Measurements from ENCODE around the gene NUBP2. TPM values are rescaled to one million over a fixed set of nuclear protein-coding genes. Genes with fewer than 3 reads are reported as not detected.
A peak's percentile ranks its signal among the peaks of the same experiment; 100 is the strongest.
"Not testable (repeated sequence)": the region's sequence is repeated elsewhere in the genome, so short reads cannot be mapped to it uniquely, and the experiment has no call there.

The NUBP2 gene
- total RNA-seq, 1 experiment from 2014 or later: 128 TPM

DNA sequence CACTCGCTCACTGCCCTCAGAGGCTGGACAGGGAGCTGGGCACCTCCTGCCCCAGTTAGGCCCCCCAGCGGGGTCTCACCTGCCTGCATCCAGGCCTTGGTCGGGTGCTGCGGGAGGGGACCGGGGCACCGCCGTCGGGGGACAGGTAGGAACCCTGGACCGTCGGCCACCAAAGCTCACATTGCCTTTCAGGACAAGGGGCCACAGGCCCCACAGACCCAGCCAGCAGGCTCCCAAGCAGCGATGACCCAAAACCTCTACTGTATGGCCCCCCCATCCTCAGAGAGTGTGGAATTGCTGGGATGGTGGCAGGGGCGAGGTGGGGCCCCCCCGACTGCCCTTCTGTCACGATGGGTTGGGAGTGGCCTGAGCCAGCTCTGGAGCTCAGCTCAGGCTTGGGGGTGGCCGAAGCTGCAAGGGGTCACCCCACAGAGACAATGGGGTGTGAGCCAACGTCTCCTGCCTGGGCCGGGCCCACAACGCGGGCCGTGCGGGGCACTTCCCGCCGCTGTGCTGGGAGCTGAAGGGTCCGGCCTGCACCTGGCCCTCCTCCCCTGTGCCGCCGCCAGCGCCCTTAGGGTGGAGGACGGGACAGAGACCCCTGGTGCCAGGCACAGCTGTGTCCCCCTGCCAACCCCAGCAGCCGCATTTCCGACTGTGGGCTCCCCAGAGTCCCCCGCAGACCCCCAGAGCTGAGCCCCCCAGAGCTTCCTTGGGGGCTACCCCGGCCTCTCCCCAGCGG is 10.2 kb downstream of the NUBP2 start:
- in situ Hi-C loops (cut with HindIII; ENCODE audit: low sequenced_read_pairs): no loop called here
- no peak for DNase-seq (ENCODE audit: low spot score)

DNA sequence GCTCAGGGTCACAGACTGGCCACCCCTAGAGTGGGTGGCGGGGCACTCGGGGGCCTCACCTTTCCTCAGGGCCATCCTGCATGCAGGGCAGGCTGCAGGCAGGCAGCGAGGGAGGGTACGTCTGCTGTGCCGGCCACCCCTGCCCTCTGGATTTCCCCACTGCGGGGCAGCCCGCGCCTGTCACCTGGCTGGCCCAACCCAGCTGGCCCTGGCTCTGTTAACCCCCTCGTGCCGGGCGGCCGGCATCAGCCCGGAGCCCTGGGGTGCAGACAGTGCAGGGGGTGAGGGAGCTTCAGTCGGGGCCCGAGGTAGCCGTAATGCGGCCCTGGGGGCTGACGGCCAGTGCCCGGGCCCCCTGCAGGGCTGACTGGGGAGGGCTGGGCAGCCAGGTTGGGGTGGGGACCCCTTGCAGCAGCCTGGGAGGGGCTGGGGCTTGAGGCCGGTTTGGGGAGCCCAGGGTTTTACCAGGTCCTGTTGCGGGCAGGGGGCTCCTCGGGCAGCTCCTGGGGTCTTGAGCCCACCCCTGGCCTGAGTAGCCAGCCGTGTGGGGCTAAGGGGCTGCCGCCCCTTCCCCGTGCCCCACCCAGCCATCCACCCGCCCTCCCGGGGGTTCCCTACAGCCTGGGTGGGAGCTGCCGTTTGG is 10.9 kb downstream of the NUBP2 start, which contains the start of gene IGFALS:
Gene IGFALS, minus strand, starts transcription at position 128 of the 643 bp plus-strand sequence. Its CDS starts 53 bp downstream, at position 75.
- no peak for DNase-seq (ENCODE audit: low spot score)
- in situ Hi-C loops (cut with HindIII; ENCODE audit: low sequenced_read_pairs): no loop called here

DNA sequence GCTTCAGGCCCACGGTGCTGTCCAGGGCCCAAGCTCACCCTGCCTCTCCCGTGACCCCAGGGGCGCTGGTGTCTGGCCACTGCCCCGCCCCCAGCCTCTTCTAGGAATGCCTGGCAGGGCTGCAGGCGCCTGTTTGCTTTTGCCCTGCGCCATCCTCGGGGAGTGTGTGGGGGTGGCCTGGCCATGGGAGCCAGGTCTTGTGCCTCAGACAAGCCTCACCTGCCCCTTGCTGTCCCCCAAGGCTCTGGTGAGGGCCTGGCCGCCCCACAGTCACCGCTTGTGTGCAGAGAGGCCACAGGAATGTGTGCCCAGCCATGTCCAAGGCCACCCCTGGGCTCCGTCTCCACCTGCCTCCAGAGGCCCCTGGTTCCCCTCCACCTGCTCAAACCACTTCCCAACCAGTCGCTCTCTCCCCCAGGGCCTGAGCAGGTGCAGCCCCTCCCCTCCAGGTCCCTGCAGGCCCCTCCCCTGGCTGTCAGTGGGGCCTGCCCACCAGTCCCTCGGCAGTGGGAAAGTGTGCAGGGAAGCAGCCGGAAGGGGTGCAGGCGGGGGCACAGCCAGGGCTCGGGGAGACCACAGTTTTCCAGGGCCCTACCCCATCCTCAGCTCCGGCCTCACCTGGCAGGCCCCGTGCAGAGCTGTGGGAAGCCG is 11.6 kb downstream of the NUBP2 start:
- in situ Hi-C loops (cut with HindIII; ENCODE audit: low sequenced_read_pairs): no loop called here
- DNase-seq (ENCODE audit: low spot score): no peak

DNA sequence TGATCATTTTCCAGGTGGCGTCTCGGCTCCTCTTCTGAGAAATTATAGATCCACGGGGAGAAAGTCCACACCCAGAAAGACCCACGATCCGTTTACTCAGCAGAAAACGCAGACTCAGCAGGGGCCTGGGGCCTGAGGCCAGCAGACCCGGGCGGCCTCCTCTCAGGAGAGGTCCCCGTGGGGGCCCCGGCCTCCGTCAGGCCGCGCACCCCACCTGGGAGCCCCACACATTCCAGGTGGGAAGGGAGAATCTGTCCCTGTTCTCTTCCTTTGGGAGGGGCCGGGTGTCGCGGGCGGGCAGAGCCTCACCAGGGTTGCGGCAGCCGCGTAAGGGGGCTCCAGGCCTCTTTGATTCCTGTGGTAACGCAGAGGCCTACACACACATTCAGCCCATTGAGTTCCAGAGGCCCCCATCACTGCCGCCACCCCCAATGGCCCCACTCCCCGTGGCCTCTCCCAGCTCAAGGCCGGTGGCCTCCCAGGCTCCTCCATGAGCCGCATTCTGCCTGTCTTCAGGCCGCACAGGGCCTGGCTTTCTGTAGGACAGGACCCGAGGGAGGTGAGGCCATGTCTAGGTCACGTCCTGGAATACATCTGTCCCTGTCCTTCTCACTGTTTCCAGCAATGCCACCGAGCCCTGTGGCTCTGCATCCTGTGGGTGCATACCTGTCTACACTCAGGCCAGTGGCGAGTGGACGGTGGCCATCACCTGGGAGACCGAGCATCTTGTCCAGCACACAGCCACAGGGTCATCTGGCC is 12.3 kb downstream of the NUBP2 start:
- in situ Hi-C loops (cut with HindIII; ENCODE audit: low sequenced_read_pairs): no loop called here
- no peak for DNase-seq (ENCODE audit: low spot score)

DNA sequence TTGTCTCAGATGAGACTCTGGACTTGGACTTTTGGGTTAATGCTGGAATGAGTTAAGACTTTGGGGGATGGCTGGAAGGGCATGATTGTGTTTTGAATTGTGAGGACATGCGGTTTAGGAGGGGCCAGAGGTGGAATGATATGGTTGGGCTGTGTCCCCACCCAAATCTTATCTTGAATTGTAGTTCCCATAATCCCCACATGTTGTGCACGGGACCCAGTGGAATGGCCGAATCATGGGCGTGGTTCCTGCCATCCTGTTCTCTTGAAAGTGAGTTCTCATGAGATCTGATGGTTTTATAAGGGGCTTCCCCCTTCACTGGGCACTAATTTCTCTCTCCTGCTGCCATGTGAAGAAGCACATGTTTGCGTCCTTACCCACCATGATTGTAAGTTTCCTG is 16.5 kb downstream of the NUBP2 start:
- DNase-seq (ENCODE audit: low spot score); in situ Hi-C loops (cut with HindIII; ENCODE audit: low sequenced_read_pairs): not testable (repeated sequence)

DNA sequence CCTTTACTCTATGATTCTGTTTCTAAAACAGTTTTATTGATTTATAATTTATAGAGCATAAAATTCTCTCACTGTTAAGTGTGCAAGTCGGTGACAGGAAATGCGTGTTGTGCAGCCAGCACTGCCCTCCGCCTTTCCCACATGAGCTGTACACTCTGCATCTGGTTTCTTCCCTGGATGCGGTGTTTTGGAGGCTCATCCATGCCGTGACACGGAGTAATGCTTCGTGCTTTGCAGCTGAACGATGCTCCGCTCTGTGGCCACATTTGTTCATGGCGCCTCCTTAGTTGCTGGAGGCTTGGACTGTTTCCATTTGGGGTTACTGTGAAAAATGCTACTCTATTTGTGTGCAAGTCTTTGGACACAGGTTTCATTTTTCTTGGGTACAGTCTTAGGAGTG is 17.9 kb downstream of the NUBP2 start:
- DNase-seq (ENCODE audit: low spot score): no peak
- in situ Hi-C loops (cut with HindIII; ENCODE audit: low sequenced_read_pairs): no loop called here

DNA sequence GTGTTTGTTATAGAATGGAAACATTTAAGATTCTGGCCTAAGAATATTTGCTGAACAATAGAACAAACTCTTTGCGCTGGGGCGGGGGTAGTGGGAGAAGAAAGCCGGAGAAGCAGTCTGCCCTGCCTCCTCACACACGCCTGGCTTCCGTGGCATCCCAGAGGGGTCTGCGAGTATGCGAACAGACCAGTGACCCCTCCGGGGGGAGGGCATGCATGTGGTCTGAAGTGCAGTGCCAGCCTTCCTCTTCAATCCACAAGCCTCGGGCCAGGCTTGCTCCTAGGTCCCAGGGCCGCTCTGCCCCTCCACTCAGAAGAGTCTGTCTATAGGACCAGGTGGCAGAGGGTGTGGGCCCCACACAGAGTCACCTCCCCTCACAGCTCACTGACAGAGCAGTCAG is 24.9 kb downstream of the NUBP2 start:
- no peak for DNase-seq (ENCODE audit: low spot score)
- in situ Hi-C loops (cut with HindIII; ENCODE audit: low sequenced_read_pairs): no loop called here

DNA sequence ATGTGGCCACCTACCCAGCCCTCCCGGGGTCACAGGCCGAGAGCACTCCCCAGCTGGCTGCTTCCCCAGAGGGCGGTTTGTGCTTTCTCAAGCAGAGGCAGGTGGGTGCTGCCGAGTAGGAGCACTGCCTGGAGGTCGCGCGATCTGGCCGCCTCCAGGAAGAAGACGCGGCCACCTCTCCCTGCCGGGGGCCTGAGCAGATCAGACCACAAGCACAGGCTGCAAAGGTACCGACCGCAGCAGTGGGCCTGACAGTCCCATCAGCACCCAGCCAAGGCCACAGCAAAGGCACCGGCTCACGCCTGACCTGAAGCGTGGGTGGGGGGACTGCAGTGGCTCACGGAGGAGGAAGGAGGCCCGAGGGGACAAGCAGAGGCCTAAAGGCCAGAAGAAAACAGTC is 25.9 kb downstream of the NUBP2 start:
- DNase-seq (ENCODE audit: low spot score): no peak
- in situ Hi-C loops (cut with HindIII; ENCODE audit: low sequenced_read_pairs): no loop called here

DNA sequence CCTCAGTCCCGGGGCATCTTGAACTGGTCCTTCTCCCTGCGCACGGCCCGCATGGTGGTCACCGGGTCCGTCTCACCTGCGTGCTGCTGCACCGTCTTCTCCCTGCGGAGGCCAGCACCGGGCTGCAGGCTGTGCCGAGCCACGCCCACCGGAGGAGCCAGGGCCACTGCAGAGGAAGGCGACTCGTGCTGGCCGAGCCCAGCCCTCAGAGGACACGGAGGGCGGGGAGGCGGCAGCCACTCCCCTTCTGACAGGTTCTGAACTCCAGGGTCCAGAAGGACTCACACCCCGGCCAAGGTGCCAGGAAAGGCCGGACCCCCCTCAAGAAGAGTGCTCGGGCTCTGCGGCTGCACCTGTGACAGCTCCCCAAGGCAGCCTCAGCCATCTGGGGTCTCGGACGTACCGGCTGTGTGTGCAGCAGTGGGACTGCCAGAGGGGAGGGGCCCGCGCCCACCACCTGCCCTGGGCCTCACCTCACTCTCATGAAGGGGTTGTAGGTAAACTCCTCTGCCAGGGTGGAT is 26.6 kb downstream of the NUBP2 start:
- in situ Hi-C loops (cut with HindIII; ENCODE audit: low sequenced_read_pairs): no loop called here
- no peak for DNase-seq (ENCODE audit: low spot score)

DNA sequence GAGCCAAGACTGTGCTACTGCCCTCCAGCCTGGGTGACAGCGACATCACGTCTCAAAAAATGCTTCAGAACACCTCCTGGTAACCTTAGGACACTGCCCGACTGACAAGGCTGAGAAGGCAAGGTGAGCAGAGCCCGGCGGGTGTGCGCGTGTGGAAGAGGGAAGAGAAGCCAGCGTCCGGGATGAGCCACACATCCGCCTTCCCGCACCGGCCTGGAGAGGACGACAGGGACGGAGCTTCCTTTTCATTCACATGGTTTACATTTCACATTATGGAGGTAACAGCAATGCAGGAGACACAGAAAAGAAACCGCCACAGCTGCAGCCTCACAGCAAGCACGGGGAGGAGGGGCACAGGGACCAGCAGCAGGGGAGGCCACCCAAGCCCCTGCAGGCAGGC is 27.3 kb downstream of the NUBP2 start:
- no peak for DNase-seq (ENCODE audit: low spot score)
- in situ Hi-C loops (cut with HindIII; ENCODE audit: low sequenced_read_pairs): no loop called here

DNA sequence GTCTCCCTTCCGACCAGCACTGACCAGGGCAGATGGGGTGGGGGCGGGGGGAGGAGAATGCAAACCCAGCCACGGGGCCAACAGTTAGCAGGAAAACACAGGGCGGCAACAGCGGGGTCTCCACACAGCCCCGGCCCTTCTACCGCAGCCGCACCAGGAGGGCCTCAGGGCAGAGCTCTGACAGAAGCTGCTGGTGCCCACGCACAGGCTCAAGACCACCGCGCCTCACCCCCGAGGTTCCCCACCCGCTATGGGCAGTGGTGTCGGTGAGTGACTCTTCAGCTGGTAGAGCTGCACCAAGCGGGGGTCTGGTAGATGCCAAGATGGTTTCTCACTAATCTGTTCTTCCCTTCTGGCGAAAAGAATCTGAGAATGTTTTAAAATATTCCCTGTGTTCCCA is 27.8 kb downstream of the NUBP2 start:
- DNase-seq (ENCODE audit: low spot score): no peak
- in situ Hi-C loops (cut with HindIII; ENCODE audit: low sequenced_read_pairs): no loop called here

DNA sequence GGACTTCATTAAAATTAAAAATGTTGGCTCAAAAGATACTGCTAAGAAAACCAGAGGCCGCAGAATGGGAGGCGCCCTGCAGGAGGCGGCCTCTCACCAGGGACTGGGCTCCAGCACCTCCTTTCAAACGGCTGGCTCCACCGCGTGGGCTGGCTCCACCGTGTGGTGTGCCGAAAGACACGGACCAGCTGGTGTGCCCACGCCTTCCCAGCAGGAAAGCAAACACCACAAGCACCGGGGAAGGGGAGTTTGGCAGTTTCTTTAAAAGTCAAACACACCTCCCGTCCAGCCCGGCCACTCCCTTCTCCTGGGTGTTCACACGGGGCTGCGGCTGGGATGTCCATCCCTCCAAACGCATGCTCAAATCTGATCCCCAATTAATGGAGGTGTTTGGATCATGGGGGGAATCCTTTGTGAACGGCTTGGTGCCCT is 30.0 kb downstream of the NUBP2 start:
- peak; percentile 67 for DNase-seq (ENCODE audit: low spot score)
- in situ Hi-C loops (cut with HindIII; ENCODE audit: low sequenced_read_pairs): no loop called here

DNA sequence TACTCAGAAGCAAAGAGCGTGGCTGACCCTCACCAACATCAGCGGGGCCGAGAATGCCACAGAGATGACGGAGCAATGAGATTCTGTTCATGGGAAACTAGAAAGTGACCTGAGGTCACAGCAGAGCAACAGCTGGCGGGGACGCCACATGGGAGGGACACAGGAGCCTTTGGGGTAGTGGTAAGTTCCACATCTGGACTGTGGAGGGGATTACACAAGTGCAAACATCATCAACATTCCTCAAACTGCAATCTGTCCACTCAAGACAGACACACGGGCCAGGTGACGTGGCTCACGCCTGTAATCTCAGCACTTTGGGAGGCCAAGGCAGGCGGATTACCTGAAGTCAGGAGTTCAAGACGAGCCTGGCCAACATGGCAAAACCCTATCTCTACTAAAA is 32.7 kb downstream of the NUBP2 start:
- no peak for DNase-seq (ENCODE audit: low spot score)
- in situ Hi-C loops (cut with HindIII; ENCODE audit: low sequenced_read_pairs): no loop called here

DNA sequence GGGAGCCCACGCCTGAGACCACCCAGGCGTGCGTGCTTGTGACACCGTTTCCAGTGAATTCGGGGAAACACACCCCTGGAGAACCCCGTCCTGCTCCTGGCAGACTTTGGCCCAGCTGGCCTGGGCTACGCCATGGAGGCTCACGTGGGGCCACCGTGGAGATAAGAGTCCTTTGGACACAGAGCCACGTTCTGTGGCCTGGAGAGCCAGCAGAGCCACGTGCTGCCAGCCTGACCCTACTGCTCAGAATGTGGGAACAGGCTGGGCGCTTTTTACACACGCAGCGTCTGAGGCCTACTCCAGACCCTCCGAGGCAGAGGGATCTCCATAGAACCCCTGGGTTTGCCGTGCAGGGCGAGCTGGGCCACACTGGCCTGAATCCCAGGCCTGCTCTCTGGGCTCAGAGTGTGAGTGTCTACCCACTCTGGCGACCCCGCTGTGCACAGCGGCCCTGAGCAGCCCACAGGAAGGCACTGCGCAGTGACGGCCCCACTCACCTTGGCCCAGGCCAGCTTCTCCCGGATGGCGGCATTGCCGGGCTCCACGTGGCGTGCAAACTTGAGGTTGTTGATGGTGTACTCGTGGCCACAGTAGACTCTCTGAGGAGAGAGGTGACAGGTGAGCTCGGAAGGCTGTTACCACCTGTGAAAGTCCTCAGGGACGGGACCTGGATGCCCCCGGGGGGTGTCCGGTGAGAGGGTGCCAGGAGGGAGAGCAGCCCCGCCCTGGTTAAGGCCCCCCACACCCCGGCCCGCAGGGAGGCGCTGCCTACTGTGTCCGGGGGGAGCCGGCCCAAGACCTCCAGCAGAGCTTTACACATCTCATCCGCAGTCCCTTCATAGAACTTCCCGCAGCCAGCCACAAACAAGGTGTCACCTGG is 33.9 kb downstream of the NUBP2 start:
- no peak for DNase-seq (ENCODE audit: low spot score)
- in situ Hi-C loops (cut with HindIII; ENCODE audit: low sequenced_read_pairs): no loop called here

DNA sequence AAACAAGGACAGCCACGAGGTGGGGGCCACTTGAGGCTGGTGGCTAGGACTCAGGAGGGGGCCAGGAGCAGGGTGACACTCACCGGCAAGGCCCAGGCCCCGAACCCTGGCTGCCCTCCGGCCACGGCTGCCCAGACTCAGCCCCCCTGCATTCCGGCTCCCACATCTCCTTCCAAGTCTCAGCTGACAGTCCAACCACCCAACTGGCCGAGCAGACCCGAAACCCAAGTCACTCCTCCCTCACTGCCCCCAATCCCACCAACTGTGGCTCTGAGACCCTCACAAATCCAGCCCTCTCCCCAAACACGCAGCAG is 34.5 kb downstream of the NUBP2 start:
- DNase-seq (ENCODE audit: low spot score): no peak
- in situ Hi-C loops (cut with HindIII; ENCODE audit: low sequenced_read_pairs): no loop called here

DNA sequence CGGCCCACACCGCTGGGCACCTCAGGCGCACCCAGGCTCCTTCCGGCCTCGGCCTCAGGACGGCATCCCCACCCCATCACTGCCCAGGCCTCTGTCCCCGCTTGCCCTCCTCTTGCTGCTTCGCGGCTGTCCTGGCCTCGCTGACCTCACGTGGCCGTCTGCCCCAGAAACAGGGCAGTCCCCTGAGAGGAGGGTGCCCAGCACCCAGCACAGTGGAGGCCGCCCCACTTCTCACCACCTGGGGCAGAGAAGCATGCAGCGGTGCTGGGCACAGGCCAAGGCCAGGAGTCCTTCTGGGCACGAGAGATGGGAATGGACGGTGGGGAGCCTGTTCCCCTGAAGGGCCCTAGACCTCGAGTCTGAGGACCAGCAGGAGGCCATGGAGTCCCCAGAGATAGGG is 35.0 kb downstream of the NUBP2 start:
- DNase-seq (ENCODE audit: low spot score): no peak
- in situ Hi-C loops (cut with HindIII; ENCODE audit: low sequenced_read_pairs): no loop called here

DNA sequence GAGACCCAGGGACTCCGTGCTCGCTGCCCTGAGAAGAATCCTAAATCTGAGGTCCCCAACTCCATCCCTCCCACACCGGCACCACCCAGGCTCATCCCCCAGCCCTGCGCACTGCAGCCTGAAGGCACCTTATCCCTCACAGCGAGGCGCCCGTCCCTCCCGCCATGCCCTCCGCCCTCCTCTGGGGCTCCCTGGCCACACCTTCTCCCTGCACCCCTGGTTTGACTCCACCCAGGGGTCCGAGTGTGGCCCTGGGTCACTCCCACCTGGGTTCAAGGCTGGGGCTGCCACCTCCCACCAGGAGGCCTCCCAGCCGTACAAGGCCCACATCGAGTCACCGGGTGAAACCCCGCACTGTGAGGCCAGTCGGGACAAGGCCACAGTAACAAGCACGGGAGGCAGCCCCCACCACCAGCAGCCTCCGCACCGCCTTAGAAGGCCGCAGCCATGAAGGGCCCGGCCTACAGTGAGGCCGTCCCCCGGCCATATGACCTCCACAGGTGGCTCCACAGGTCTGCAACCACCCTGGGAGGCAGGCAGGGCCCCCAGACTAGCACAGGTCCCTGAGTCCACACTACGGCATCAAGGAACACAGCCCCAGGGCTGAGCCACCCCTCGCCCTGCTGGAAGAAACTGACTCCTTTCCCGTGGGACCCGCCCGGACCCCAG is 35.6 kb downstream of the NUBP2 start:
- DNase-seq (ENCODE audit: low spot score): no peak
- in situ Hi-C loops (cut with HindIII; ENCODE audit: low sequenced_read_pairs): no loop called here

DNA sequence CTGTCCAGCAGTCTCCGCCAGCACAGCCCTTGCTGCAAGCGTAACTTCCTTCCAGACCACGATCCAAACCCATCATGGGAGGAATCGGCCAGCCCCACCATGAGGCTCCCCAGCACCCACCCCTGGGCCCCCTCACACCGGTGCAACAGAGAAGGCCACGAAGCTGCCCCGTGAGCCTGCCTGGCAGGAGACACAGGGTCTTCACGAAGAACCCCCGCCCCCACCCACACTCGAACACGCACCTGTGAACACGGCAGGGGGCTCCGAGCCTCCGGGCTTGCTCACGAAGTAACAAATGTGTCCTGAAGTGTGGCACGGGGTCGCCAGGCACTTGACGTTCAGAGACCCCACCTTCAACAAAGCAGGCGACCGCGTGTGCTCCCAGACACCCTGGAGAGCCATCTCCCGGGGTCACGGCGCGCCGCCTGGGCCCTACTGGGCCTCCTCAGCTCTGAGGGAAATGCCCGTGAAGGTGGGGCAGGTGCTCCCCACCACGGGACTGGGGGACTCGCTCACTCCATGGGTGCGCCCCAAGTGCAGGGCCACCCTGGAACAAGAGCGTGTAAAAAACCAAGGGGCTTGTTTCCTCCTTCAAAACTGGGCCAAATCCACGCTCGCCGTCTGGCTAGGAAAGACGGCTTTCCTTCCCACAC is 36.2 kb downstream of the NUBP2 start:
- in situ Hi-C loops (cut with HindIII; ENCODE audit: low sequenced_read_pairs): no loop called here
- peak; percentile 30 for DNase-seq (ENCODE audit: low spot score)
